Stimulated activated naive CD8-positive, alpha-beta T cell treated with anti-CD3 and anti-CD28 coated beads, Interleukin-15, Interleukin-2, amounts not matched to agents 100 U/mL and 50 U/mL, for 24 hours (primary cell): Measurements from ENCODE around the gene CD36.

Experiments
- ATAC-seq: fragments of 150-1000 bp; cut with Tn5 transposase; one replicate; pipeline ENCODE4 v1.10.0; 2021
- DNase-seq: peaks from one replicate; pipeline ENCODE4 v3.0.0; 2021

Gene CD36

GRCh38 chr7:80705130-80705781 lies 66.8 kb downstream of the CD36 start:
- no peak for DNase-seq
- no peak for ATAC-seq

GRCh38 chr7:80707318-80707717 lies 68.9 kb downstream of the CD36 start:
- ATAC-seq (no peak), DNase-seq (no peak)

- no peak for DNase-seq
- ATAC-seq: no peak
Observed at GRCh38 chr7:80708123-80708522, 69.7 kb downstream of the CD36 start.

- no peak for ATAC-seq
- DNase-seq: no peak
Observed at GRCh38 chr7:80711531-80711930, 73.1 kb downstream of the CD36 start.

GRCh38 chr7:80719261-80719660 lies 80.8 kb downstream of the CD36 start:
- no peak for ATAC-seq

GRCh38 chr7:80720146-80720545 lies 81.7 kb downstream of the CD36 start:
- no peak for DNase-seq

More at GRCh38 chr7:80719261-80719660, 80.8 kb downstream of the CD36 start:
- no peak for DNase-seq

GRCh38 chr7:80721883-80722615 lies 83.6 kb downstream of the CD36 start:
- no peak for ATAC-seq
- no peak for DNase-seq

More at GRCh38 chr7:80720146-80720545, 81.7 kb downstream of the CD36 start:
- no peak for ATAC-seq

- ATAC-seq (no peak), DNase-seq (no peak)
Observed at GRCh38 chr7:80722616-80723195, 84.3 kb downstream of the CD36 start.

- no peak for ATAC-seq
- no peak for DNase-seq
Observed at GRCh38 chr7:80724249-80724871, 85.9 kb downstream of the CD36 start.

- DNase-seq: no peak
Observed at GRCh38 chr7:80725181-80725611, 86.8 kb downstream of the CD36 start.

More at GRCh38 chr7:80725181-80725611, 86.8 kb downstream of the CD36 start:
- ATAC-seq: no peak
